Bronchial epithelial cell (primary cell): ENCODE measurements around the gene CEP57L1. TPM values are rescaled to one million over a fixed set of nuclear protein-coding genes. Genes with fewer than 3 reads are reported as not detected.

Experiments used
- DNase-seq: peaks from one replicate; pipeline ENCODE4 v3.0.0-alpha.2; 2010; ENCODE audit warnings: low read depth
- FAIRE-seq: peaks from 2 replicates; lab custom pipeline; 2011; peaks lifted over from hg19 to GRCh38; lab: Jason Lieb, UNC
- H3K27me3 ChIP-seq: 2 replicates; pipeline ENCODE4 v1.5.1; 2011; ENCODE audit warnings: low read length; ENCODE audit not compliant: control insufficient read depth, insufficient read depth
- H3K36me3 ChIP-seq: 2 replicates; pipeline ENCODE4 v1.5.1; 2011; ENCODE audit warnings: low read length; ENCODE audit not compliant: control insufficient read depth, insufficient read depth
- H3K4me3 ChIP-seq: 2 replicates; pipeline ENCODE4 v1.5.1; 2011; ENCODE audit warnings: mild to moderate bottlenecking, low read depth, low read length, control low read depth
- total RNA-seq: library from RNA; depleted of rRNA; stranded (reverse); fragments of >200 nt; gene quantifications from 2 replicates; pipeline ENCODE4 v1.2.1, GENCODE V29; 2014
- TF ChIP-seq, protein P1 (sequence below): IDR thresholded peaks from 2 replicates; pipeline ENCODE4 v1.5.1; 2011; ENCODE audit warnings: mild to moderate bottlenecking, moderate library complexity, low read length, control low read depth, inconsistent platforms; ENCODE audit not compliant: insufficient read depth, severe bottlenecking

The CEP57L1 gene
- total RNA-seq, 1 donor from 2014 or later: 9.7 TPM

DNA sequence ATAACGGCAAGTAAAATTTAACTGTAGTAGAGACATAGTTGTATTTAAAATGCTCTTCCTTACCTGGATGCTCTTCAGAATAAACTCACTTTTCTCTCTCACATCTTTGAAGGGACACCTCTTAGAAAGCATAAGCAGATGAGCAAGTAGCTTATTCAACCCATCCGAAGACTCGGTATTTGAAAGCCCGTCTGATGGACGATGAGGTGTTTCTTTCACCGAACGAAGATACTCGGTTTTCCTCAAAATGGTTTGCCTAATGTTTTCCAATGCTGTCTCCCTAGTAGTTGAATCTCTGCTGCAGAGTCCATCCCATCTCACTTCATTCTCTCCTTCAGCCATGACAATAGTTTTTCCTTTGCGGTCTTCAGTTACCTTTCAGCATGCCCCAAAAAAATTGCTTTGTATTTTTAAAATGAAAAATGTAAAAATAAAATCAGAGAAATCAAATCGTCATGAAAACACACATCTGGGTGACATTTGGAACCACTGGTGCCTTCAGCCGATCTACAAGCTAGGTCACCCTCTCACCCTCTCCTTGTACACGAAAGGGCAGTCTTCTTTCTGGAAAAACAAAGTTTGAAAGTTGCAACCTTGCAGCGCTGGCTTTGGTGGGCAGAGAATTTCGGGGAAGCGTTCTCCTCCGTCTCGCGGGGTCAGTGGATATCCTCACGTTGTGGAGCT lies 1.4 kb upstream of the CEP57L1 start:
- DNase-seq (peak; percentile 34), FAIRE-seq (no peak)
- Histone ChIP-seq H3K36me3 (no peaks in the 10 kb centered on the region), H3K27me3 (no peaks in the 10 kb centered on the region), H3K4me3 (peak overlapping the region; percentile 62)
- TF ChIP-seq, protein P1, sequence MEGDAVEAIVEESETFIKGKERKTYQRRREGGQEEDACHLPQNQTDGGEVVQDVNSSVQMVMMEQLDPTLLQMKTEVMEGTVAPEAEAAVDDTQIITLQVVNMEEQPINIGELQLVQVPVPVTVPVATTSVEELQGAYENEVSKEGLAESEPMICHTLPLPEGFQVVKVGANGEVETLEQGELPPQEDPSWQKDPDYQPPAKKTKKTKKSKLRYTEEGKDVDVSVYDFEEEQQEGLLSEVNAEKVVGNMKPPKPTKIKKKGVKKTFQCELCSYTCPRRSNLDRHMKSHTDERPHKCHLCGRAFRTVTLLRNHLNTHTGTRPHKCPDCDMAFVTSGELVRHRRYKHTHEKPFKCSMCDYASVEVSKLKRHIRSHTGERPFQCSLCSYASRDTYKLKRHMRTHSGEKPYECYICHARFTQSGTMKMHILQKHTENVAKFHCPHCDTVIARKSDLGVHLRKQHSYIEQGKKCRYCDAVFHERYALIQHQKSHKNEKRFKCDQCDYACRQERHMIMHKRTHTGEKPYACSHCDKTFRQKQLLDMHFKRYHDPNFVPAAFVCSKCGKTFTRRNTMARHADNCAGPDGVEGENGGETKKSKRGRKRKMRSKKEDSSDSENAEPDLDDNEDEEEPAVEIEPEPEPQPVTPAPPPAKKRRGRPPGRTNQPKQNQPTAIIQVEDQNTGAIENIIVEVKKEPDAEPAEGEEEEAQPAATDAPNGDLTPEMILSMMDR: no peak

DNA sequence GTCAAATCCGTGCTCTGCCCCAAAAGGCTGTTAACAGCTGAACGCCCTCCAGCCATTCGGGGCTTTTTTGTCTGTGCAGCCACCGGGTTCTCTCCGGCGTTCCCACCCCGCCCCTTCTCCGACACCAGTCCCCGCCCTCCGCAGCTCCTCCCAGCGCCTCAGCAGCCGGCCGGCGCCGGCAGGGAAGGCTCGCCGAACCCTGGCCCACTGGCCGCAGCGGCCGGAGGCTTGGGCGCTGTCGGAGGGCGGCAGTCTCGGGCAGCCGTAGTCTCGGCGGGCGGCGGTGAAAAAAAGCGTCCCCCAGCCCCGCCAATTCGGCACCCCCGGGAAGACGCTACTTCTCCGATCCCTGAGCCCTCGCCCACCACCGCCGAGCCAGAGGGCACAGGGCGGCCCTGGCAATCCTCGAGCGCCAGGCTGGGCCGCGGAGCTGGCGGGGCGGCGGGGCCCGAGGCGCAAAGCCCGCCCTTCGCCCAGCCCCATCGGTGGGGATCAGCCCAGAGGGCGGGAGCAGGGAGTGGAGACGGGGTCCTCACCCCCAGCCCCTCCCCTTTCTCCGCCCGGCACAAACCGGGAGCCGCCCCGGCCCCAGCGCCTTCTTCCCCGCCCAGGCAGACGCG lies 781 bp upstream of the CEP57L1 start, which contains the start of gene SESN1:
Gene SESN1 (minus strand): TSS at position 431 of the 620 bp plus-strand sequence. CDS start 773 bp downstream, outside the sequence.
- FAIRE-seq: no peak
- TF ChIP-seq, protein P1: no peak

DNA sequence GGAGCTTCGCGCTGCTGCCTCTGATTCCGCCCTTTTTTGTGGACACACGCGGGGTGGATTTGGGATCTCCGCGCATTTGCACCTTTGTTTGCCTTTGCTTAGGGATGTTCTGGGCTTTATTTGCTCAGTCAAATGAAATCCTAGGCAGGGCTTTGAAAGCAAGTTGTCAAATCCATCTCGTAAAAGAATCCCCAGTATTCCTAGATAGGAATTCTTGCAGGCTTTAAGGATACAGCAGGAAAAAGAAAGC lies 453 bp downstream of the CEP57L1 start:
- H3K36me3 ChIP-seq: no peaks in the 10 kb centered on the region
- FAIRE-seq: no peak

More for the DNA sequence above, 781 bp upstream of the CEP57L1 start, which contains the start of gene SESN1:
- Histone ChIP-seq H3K27me3 (no peaks in the 10 kb centered on the region), H3K36me3 (no peaks in the 10 kb centered on the region), H3K4me3 (peak within 1 kb of the TSS; percentile 62)
- peak; percentile 88 for DNase-seq

DNA sequence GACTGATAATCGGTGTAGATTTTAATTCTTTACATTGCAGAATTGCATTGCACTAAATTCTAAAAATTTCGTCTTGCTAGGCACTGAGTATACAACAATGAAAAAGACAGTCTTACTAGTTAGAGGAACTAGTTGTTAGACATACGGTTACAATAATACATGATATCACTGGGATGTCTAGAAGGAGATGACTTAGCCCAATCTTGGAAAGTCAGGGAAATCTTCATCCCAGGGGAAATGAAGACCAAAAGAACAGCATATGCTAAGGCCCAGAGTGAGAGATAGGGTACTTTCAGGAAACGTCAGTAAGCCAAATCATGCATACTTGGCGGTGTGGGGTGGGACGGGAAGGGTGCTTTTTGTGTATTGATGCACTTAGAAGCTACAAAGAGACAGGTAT lies 901 bp downstream of the CEP57L1 start:
- no peaks in the 10 kb centered on the region for H3K27me3 ChIP-seq
- H3K36me3 ChIP-seq: no peaks in the 10 kb centered on the region
- peak overlapping the region; percentile 62 for H3K4me3 ChIP-seq
- FAIRE-seq (no peak), DNase-seq (no peak)
- TF ChIP-seq, protein P1: no peak

More for the DNA sequence above, 453 bp downstream of the CEP57L1 start:
- no peak for DNase-seq
- H3K4me3 ChIP-seq: peak overlapping the region; percentile 62
- no peaks in the 10 kb centered on the region for H3K27me3 ChIP-seq
- TF ChIP-seq, protein P1: no peak

DNA sequence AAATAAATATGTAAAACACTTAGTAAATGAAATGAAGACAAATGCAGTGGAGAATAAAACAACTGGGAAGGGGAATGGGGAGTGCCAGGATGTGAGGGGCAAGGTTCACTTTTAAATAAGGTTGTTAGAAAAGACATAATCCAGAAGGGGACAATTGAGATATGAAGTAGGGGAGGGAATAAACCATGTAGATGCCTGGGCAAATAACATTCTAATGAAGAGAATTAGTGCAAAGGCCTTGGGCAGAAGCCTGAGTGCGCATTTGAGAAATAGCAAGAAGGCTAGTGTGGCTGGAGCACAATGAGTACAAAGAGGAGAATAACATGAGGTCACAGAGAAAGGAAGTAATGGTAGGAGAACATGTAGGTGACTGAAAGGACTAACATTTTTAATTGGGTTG lies 2.4 kb downstream of the CEP57L1 start:
- Histone ChIP-seq H3K4me3 (no peak overlapping the region), H3K36me3 (no peaks in the 10 kb centered on the region), H3K27me3 (no peaks in the 10 kb centered on the region)
- TF ChIP-seq, protein P1: no peak
- FAIRE-seq (no peak), DNase-seq (no peak)
